Measurements from ENCODE around the gene ABR. TPM values are rescaled to one million over a fixed set of nuclear protein-coding genes. Genes with fewer than 3 reads are reported as not detected.

Gene ABR
- total RNA-seq, 1 donor from 2014 or later: 76.6 TPM

DNA sequence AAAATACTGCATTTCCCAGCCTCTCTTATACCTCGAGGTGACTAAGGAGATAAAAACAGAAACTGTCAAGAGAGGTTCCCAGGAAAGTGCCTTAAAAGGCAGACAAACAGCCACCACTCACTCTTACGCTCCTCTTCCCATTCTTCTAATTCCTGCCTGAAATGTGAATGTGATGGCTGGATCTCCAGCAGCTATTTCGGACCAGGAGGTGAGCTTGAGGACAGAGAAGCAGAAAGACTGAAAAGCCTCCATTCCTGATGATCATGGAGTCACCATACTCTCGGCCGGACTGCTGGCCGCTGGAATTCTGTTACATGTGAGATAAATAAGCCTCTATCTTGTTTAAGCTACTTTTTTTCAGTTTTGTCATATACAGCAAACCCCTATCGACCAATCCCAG, 41.4 kb upstream of the ABR start:
- H3K36me3 Mint-ChIP-seq (ENCODE audit: low read depth, unreplicated experiment): no peaks in the 10 kb centered on the region
- H3K9me3 Mint-ChIP-seq (ENCODE audit: unreplicated experiment): no peaks in the 10 kb centered on the region
- no peak overlapping the region for H3K4me3 Mint-ChIP-seq (ENCODE audit: unreplicated experiment)
- no peak for DNase-seq (ENCODE audit: low spot score)
- no peaks in the 10 kb centered on the region for H3K4me1 Mint-ChIP-seq (ENCODE audit: unreplicated experiment)
- TF ChIP-seq, protein P1, sequence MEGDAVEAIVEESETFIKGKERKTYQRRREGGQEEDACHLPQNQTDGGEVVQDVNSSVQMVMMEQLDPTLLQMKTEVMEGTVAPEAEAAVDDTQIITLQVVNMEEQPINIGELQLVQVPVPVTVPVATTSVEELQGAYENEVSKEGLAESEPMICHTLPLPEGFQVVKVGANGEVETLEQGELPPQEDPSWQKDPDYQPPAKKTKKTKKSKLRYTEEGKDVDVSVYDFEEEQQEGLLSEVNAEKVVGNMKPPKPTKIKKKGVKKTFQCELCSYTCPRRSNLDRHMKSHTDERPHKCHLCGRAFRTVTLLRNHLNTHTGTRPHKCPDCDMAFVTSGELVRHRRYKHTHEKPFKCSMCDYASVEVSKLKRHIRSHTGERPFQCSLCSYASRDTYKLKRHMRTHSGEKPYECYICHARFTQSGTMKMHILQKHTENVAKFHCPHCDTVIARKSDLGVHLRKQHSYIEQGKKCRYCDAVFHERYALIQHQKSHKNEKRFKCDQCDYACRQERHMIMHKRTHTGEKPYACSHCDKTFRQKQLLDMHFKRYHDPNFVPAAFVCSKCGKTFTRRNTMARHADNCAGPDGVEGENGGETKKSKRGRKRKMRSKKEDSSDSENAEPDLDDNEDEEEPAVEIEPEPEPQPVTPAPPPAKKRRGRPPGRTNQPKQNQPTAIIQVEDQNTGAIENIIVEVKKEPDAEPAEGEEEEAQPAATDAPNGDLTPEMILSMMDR (IDR thresholded peaks at IDR 0.05; ENCODE audit: unreplicated experiment): no peak
- no peak overlapping the region for H3K27ac Mint-ChIP-seq (ENCODE audit: unreplicated experiment)
- peaks cover 8% of the 10 kb centered on the region for H3K27me3 Mint-ChIP-seq (ENCODE audit: unreplicated experiment)

GRCh38 chr17:1220346-1220745, 40.6 kb upstream of the ABR start:
- H3K9me3 Mint-ChIP-seq (ENCODE audit: unreplicated experiment): no peaks in the 10 kb centered on the region
- H3K27ac Mint-ChIP-seq (ENCODE audit: unreplicated experiment): no peak overlapping the region
- TF ChIP-seq, protein P1 (IDR thresholded peaks at IDR 0.05; ENCODE audit: unreplicated experiment): no peak
- H3K4me1 Mint-ChIP-seq (ENCODE audit: unreplicated experiment): no peaks in the 10 kb centered on the region
- H3K4me3 Mint-ChIP-seq (ENCODE audit: unreplicated experiment): no peak overlapping the region
- H3K36me3 Mint-ChIP-seq (ENCODE audit: low read depth, unreplicated experiment): no peaks in the 10 kb centered on the region
- H3K27me3 Mint-ChIP-seq (ENCODE audit: unreplicated experiment): peaks cover 4% of the 10 kb centered on the region
- DNase-seq (ENCODE audit: low spot score): no peak

GRCh38 chr17:1217089-1217385, 37.3 kb upstream of the ABR start:
- H3K4me3 Mint-ChIP-seq (ENCODE audit: unreplicated experiment): no peak overlapping the region
- TF ChIP-seq, protein P1 (IDR thresholded peaks at IDR 0.05; ENCODE audit: unreplicated experiment): no peak
- no peaks in the 10 kb centered on the region for H3K9me3 Mint-ChIP-seq (ENCODE audit: unreplicated experiment)
- no peak for DNase-seq (ENCODE audit: low spot score)
- no peaks in the 10 kb centered on the region for H3K36me3 Mint-ChIP-seq (ENCODE audit: low read depth, unreplicated experiment)
- H3K27me3 Mint-ChIP-seq (ENCODE audit: unreplicated experiment): peaks cover 2% of the 10 kb centered on the region
- no peak overlapping the region for H3K27ac Mint-ChIP-seq (ENCODE audit: unreplicated experiment)
- no peaks in the 10 kb centered on the region for H3K4me1 Mint-ChIP-seq (ENCODE audit: unreplicated experiment)

GRCh38 chr17:1216217-1217088, 36.7 kb upstream of the ABR start:
- H3K4me3 Mint-ChIP-seq (ENCODE audit: unreplicated experiment): no peak overlapping the region
- no peaks in the 10 kb centered on the region for H3K36me3 Mint-ChIP-seq (ENCODE audit: low read depth, unreplicated experiment)
- H3K4me1 Mint-ChIP-seq (ENCODE audit: unreplicated experiment): no peaks in the 10 kb centered on the region
- DNase-seq (ENCODE audit: low spot score): no peak
- no peaks in the 10 kb centered on the region for H3K9me3 Mint-ChIP-seq (ENCODE audit: unreplicated experiment)
- H3K27me3 Mint-ChIP-seq (ENCODE audit: unreplicated experiment): peaks cover 2% of the 10 kb centered on the region
- H3K27ac Mint-ChIP-seq (ENCODE audit: unreplicated experiment): no peak overlapping the region
- TF ChIP-seq, protein P1 (IDR thresholded peaks at IDR 0.05; ENCODE audit: unreplicated experiment): no peak

GRCh38 chr17:1212946-1213345, 33.2 kb upstream of the ABR start:
- H3K27me3 Mint-ChIP-seq (ENCODE audit: unreplicated experiment): peaks cover 2% of the 10 kb centered on the region
- H3K4me1 Mint-ChIP-seq (ENCODE audit: unreplicated experiment): peaks cover 5% of the 10 kb centered on the region

More at GRCh38 chr17:1212946-1213345, 33.2 kb upstream of the ABR start:
- TF ChIP-seq, protein P1 (IDR thresholded peaks at IDR 0.05; ENCODE audit: unreplicated experiment): no peak
- H3K4me3 Mint-ChIP-seq (ENCODE audit: unreplicated experiment): no peak overlapping the region
- no peak for DNase-seq (ENCODE audit: low spot score)
- no peaks in the 10 kb centered on the region for H3K9me3 Mint-ChIP-seq (ENCODE audit: unreplicated experiment)
- H3K27ac Mint-ChIP-seq (ENCODE audit: unreplicated experiment): no peak overlapping the region
- H3K36me3 Mint-ChIP-seq (ENCODE audit: low read depth, unreplicated experiment): no peaks in the 10 kb centered on the region
